GM21825 (cell line): ENCODE data around the gene ARHGAP12.

Source experiments
- ATAC-seq: cut with Tn5 transposase; IDR thresholded peaks from one replicate; pipeline ENCODE4 v1.9.1; 2021; ENCODE audit warnings: mild to moderate bottlenecking, moderate library complexity; ENCODE audit not compliant: unreplicated experiment

ARHGAP12 gene

GRCh38 chr10:31829776-31830175, 98.9 kb downstream of the ARHGAP12 start:
- ATAC-seq = no peak

- no peak for ATAC-seq
These were observed 105.3 kb downstream of the ARHGAP12 start for GRCh38 chr10:31823358-31823757.

- no peak for ATAC-seq
These were observed 105.9 kb downstream of the ARHGAP12 start for GRCh38 chr10:31822616-31823318.

GRCh38 chr10:31822150-31822549, 106.5 kb downstream of the ARHGAP12 start:
- no peak for ATAC-seq

GRCh38 chr10:31820778-31821369, 107.8 kb downstream of the ARHGAP12 start:
- ATAC-seq = no peak

- ATAC-seq = no peak
These were observed 108.5 kb downstream of the ARHGAP12 start for GRCh38 chr10:31820096-31820495.

GRCh38 chr10:31819391-31819820, 109.2 kb downstream of the ARHGAP12 start:
- ATAC-seq = no peak

- no peak for ATAC-seq
These were observed 112.3 kb downstream of the ARHGAP12 start for GRCh38 chr10:31816318-31816717.

- ATAC-seq = peak; percentile 70
These were observed 120.1 kb downstream of the ARHGAP12 start for GRCh38 chr10:31808258-31809218.

- no peak for ATAC-seq
These were observed 124.2 kb downstream of the ARHGAP12 start for GRCh38 chr10:31804352-31804810.

GRCh38 chr10:31803606-31804351, 124.9 kb downstream of the ARHGAP12 start:
- ATAC-seq = no peak

GRCh38 chr10:31799181-31799580, 129.4 kb downstream of the ARHGAP12 start:
- no peak for ATAC-seq

GRCh38 chr10:31792745-31793144, 135.9 kb downstream of the ARHGAP12 start:
- no peak for ATAC-seq

GRCh38 chr10:31789555-31789954, 139.1 kb downstream of the ARHGAP12 start:
- no peak for ATAC-seq

GRCh38 chr10:31782701-31783100, 145.9 kb downstream of the ARHGAP12 start:
- no peak for ATAC-seq

- ATAC-seq = no peak
These were observed 147.9 kb downstream of the ARHGAP12 start for GRCh38 chr10:31780717-31781116.

- ATAC-seq = no peak
These were observed 150.0 kb downstream of the ARHGAP12 start for GRCh38 chr10:31778627-31779026.

- ATAC-seq = no peak
These were observed 152.5 kb downstream of the ARHGAP12 start for GRCh38 chr10:31776159-31776558.

- no peak for ATAC-seq
These were observed 153.5 kb downstream of the ARHGAP12 start for GRCh38 chr10:31774928-31775650.

- no peak for ATAC-seq
These were observed 154.2 kb downstream of the ARHGAP12 start for GRCh38 chr10:31774299-31774900.
